Hematopoietic multipotent progenitor cell treated with erythropoietin and hydrocortisone succinate and interleukin-3 and kit ligand, for 6 days (in vitro differentiated cells): ENCODE data around the gene PXDN.
"Not testable (repeated sequence)": the region's sequence is repeated elsewhere in the genome, so short reads cannot be mapped to it uniquely, and the experiment has no call there.

ENCODE experiments used
- DNase-seq: peaks from one replicate; pipeline ENCODE4 v3.0.0-alpha.2; 2015

The PXDN gene

DNA sequence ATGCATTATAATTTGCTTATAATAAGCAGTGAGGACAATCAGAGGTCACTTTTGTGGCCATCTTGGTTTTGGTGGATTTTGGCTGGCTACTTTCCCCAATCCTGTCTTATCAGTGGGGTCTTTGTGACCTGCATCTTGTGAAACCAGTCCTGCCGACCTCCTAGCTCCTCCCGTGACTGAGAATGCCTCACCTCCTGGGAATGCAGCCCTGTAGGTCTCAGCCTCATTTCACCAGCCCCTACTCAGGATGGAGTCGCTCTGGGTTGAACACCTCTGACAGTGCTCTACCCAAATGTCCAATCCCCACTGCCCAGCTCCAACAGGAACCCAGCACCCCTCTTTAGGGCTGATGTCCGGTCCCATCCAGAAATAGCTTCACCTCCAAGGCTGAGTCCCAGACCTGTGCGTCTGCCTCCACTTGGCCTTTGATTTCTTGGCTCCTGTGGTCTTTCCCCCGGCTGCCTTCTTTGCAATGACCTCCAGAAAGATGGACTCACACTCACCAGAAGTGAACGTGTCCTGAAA lies 31.3 kb upstream of the PXDN start:
- DNase-seq = no peak

DNA sequence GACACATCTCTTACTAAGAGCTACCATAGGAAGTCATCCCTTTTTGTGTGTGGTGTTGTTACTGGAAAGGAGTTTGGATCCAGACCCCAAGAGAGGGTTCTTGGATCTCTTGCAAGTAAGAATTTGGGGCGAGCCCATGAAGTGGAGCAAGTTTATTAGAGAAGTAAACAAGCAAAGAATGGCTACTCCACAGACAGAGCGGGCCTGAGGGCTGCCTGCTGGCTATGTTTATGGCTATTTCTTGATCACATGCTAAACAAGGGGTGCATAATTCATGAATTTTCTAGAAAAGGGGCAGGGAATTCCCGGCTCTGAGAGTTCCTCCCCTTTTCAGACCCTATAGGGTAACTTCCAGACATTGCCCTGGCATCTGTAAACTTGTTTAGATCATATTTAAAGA lies 30.6 kb upstream of the PXDN start:
- DNase-seq = no peak

DNA sequence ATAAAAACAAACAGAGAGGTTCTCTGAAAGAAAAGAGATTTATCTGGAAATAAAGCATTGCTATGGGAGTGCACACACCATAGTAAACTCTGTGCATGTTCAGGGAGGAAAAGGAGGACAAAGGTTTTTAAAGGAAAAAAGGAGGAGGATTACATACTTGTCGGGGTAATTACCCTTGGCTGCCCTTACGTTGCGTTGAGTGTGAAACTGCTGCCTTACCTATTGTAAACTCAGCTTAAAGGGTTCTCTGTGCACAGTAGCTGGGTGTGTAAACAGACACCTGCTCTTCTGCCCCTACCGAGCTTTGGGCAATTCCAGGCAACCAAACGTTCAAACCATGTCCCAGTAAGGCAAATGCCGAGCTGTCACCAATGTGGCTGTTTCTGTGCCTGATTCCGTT lies 29.6 kb upstream of the PXDN start:
- DNase-seq = no peak

DNA sequence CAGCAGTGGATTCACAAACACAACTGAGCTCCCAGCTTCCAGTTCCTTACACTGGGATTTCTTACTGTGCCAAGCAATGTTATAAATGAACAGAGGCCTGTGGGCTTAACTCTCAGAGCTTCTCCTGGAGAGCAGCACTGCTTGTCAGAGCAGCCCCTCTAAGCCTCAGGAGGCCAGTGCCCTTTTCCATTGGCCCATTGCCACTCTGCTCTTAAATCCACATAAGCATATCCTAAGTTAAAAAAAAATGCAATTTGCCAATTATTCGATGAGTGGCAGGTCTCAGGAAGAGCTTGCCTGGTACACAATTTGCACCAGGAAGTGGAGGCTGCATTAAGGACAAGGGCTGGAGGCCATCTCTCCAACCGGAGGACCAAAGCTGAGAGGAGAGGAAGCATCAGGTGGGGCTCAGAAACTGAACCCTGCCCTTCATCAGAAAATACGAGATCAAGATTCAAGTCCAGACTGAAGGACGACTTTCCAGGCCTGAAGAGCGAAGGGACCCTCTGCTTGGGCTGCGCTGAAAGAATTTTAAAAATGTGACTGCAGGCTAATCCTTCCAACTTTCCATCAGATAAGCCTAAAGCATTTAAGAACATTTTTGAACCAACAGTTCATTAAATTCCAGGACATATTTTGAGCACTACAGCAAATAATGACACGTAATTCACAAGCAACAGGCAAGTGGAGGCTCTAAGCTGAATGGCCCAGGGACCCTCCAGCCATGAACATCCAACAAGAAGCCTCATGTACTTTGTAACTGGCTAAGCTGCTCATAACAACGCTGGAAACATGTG lies 28.4 kb upstream of the PXDN start:
- DNase-seq = no peak

- no peak for DNase-seq
These were observed 27.4 kb upstream of the PXDN start for GRCh38 chr2:1771626-1772280.

- DNase-seq = no peak
These were observed 26.5 kb upstream of the PXDN start for GRCh38 chr2:1770566-1771380.

DNA sequence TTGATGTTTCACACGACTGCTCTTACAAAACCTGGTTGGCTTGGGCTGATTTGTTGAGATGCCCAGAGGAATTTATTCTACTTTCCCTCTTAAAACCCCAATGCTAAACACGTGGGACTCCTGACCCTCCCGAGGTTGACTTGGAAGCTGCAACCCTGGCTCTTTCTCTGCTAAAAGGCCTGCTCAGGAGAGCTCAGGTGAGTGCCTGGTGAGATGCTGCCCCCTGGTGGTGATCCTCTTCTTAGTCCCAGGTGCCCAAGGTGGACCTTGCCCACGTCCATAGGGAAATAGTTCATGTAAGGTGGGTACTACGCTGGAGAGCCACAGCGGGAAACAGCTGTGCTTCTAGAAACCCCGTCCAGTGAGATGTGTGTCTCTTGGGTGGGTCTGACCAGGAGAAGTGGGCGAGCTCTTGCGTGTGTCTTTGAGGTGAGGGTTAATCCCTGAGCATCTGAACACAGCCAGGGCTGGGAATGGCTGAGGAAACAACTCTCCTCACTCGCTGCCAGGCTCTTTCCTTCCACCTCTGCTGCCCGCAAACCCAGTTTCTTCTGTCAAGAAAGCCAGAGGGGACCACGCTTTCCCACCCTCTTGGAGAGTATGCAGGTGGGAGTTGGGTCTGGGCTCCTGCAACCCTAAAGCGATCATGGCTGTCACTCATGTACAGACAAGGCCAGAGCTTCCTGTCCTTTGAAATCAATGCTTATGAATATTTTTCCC lies 25.5 kb upstream of the PXDN start:
- peak; percentile 67 for DNase-seq

GRCh38 chr2:1767939-1768691 lies 23.8 kb upstream of the PXDN start:
- DNase-seq = no peak

- no peak for DNase-seq
These were observed 22.8 kb upstream of the PXDN start for GRCh38 chr2:1766851-1767811.

DNA sequence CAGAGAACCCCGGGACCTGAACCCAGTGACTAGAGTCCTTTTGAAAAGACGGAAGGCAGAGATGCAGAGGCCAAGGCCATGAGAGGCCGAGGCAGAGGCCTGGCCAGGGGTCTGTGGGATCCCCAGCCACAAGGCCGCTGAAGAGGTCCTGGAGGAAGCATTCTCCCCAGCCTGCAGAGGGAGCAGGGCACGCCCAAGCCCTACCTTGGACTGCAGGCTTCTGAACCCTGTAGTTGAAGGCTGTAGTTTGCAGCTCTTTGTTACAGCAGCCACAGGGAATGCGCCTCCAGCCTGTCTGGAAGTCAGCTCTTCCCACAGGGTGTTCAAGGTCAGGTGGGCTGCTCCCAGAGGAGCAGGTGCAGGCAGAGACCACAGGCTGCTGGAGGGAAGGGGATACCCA lies 22.1 kb upstream of the PXDN start:
- DNase-seq = no peak

GRCh38 chr2:1765201-1765600 lies 20.9 kb upstream of the PXDN start:
- not testable (repeated sequence) for DNase-seq

DNA sequence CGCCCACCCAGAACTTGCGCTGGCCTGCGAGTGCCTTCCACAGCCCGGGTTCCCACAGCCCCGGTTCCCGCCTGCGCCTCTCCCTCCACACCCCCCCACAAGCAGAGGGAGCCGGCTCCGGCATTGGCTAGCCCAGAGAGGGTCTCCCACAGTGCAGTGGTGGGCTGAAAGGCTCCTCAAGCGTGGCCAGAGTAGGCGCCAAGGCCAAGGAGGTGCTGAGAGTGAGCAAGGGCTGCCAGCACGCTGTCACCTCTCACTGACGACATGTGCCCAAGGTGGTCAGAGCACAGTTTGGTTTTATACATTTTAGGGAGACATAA lies 15.3 kb upstream of the PXDN start:
- DNase-seq = no peak

DNA sequence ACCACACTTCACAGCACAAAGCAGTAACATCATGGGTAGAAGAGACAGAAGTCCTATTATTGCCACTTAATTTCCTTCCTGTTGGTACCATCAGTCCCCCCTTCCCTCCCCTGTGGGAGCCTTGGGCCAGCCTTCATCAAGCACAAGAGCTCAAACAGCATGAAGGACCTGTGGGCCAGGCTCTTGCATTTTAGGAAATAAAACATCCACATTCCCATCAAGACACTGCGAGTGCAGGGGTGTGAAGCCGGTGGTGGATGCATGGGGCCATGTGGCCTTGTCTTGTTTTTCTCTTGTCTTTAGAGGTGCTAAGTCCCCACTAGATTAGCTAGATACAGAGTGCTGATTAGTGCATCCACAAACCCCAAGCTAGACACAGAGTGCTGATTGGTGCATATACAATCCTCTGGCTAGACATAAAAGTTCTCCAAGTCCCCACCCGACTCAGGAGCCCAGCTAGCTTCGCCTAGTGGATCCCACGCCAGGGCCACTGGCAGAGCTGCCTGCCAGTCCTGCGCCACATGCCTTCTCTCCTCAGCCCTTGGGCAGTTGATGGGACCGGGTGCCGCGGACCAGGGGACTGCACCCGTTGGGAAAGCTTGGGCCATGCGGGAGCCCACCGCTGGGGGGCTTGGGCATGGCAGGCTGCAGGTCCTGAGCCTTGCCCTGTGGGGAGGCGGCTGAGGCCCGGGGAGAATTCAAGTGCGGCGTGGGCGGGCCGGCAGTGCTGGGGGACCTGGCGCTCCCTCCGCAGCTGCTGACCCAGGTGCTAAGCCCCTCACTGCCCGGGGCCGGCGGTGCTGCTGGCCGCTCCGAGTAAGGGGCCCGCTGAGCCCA lies 14.7 kb upstream of the PXDN start:
- DNase-seq = no peak

- DNase-seq = no peak
These were observed 13.9 kb upstream of the PXDN start for GRCh38 chr2:1758171-1758570.

DNA sequence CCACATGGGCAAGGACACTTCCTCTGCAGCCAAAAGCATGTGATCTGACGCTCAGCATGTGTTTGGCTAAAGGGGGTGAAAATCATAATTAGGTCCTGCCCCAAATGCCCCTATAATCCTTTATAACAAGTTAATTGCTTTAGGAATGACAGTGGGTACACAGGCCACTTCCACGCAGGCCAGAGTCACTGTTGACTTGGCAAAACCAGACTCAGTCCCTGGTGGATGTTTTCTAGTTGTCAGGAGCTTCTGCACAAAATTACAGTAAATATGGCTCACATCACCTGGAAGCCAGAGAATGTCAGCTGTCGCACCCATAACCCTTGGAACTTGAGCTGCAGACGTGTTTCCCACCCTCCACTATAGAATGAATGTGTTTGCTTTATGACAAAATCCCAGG lies 13.3 kb upstream of the PXDN start:
- no peak for DNase-seq

DNA sequence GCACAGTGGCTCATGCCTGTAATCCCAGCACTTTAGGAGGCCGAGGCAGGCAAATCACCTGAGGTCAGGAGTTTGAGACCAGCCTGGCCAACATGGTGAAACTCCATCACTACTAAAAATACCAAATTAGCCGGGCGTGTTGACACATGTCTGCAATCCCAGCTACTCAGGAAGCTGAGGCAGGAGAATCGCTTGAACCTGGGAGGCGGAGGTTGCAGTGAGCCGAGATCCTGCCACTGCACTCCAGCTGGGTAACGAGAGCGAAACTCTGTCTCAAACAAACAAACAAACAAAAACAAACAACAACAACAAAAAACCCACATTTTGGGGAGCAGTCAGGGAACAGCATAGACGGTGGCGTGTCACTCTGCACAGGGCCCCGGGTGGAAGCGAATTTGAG lies 12.8 kb upstream of the PXDN start:
- not testable (repeated sequence) for DNase-seq

DNA sequence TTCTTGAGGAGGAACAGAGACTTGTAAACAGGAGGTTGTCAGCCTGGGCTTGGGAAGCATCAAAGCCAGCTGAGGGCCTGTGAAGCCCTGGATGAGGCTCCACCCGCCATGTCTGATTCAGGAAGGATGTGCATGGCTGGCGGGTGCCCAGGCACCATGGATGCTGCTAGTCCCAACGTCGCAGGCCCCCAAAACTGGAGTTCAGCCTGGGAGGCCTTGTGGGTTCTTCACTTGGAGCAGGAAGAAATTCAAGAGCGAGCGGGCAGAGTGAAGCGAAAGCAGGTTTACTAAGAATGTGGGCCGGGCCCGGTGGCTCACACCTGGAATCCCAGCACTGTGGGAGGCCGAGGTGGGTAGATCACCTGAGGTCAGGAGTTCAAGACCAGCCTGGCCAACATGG lies 12.1 kb upstream of the PXDN start:
- DNase-seq = no peak

DNA sequence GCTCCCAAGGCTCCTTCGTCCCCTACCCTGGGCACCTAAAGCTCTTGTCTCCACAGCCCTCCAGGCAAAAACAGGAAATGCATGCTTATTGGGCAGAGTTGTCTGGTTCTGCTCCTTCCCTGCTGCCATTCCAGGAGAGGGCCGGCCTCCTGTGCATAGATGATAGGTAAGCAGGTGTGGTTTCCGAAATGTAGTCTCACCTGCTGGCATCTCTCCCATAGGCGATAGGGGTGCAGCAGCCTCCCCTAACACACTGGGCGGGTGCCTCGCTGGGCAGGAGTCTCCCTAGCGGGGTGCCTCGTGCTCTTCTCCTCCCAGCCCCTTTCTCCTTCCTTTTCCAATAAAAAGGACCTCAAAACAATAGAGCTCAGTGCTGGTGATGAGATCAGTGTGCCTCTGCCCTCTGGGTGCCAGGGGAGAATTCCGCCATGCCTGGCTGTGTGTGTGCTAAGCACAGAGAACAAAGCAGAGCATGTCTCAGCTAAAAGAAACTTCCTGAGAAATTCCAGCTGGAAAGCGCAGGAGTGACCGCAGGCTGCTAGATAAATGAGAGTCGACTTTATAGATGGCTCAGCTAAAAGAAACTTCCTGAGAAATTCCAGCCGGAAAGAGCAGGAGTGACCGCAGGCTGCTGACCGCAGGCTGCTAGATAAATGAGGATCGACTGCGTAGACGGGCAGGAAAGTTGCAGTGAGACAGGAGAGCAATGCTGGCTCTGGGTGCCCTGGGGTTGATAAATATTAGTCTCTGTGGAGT lies 11.3 kb upstream of the PXDN start:
- no peak for DNase-seq

GRCh38 chr2:1754461-1755170 lies 10.3 kb upstream of the PXDN start:
- DNase-seq = no peak
